DOHH2 (cell line): Measurements from ENCODE around the gene CNOT3.
A peak's percentile ranks its signal among the peaks of the same experiment; 100 is the strongest.

Source experiments
- H3F3A ChIP-seq: fragments of 200-600 bp; sonication (generic), shearing (Covaris generic); 2 replicates; pipeline ENCODE4 v1.6.0; 2016; ENCODE audit warnings: antibody characterized with exemption, mild to moderate bottlenecking; ENCODE audit not compliant: control insufficient read depth, insufficient read depth
- H3K27ac ChIP-seq: fragments of 200-600 bp; sonication (generic); 2 replicates; pipeline ENCODE4 v1.5.1; 2014; ENCODE audit warnings: low read depth, mild to moderate bottlenecking, low read length, moderate library complexity
- H3K27me3 ChIP-seq: fragments of 200-600 bp; sonication (generic); 2 replicates; pipeline ENCODE4 v1.6.1; 2014; ENCODE audit warnings: mild to moderate bottlenecking, low read length, mixed read lengths; ENCODE audit not compliant: control insufficient read depth
- H3K36me3 ChIP-seq: fragments of 200-600 bp; sonication (generic); 2 replicates; pipeline ENCODE4 v1.6.1; 2014; ENCODE audit warnings: mild to moderate bottlenecking, low read length, moderate library complexity, mixed read lengths; ENCODE audit not compliant: control insufficient read depth
- H3K4me1 ChIP-seq: fragments of 200-600 bp; sonication (generic); 2 replicates; pipeline ENCODE4 v1.6.1; 2014; ENCODE audit warnings: mild to moderate bottlenecking, low read length, mixed read lengths; ENCODE audit not compliant: control insufficient read depth
- H3K4me2 ChIP-seq: fragments of 200-600 bp; sonication (generic); 2 replicates; pipeline ENCODE4 v1.6.0; 2014; ENCODE audit warnings: mild to moderate bottlenecking, low read length, moderate library complexity
- H3K4me3 ChIP-seq: fragments of 200-600 bp; sonication (generic); 2 replicates; pipeline ENCODE4 v1.5.1; 2014; ENCODE audit warnings: mild to moderate bottlenecking, low read length, mixed read lengths
- H3K79me2 ChIP-seq: fragments of 200-600 bp; sonication (generic); 2 replicates; pipeline ENCODE4 v1.6.1; 2014; ENCODE audit warnings: mild to moderate bottlenecking, low read length, mixed read lengths; ENCODE audit not compliant: control insufficient read depth
- H3K9me2 ChIP-seq: fragments of 200-600 bp; sonication (generic); replicated peaks from 2 replicates; pipeline ENCODE4 v1.6.1; 2014; ENCODE audit warnings: mild to moderate bottlenecking, low read length, mixed read lengths; ENCODE audit not compliant: control insufficient read depth
- H3K9me3 ChIP-seq: fragments of 200-600 bp; sonication (generic); 2 replicates; pipeline ENCODE4 v1.6.1; 2014; ENCODE audit warnings: antibody characterized with exemption, low read length, mixed read lengths; ENCODE audit not compliant: control insufficient read depth, insufficient read depth
- H4K20me1 ChIP-seq: fragments of 200-600 bp; sonication (generic); 2 replicates; pipeline ENCODE4 v1.6.0; 2014; ENCODE audit warnings: low read depth, mild to moderate bottlenecking, antibody characterized with exemption, low read length, moderate library complexity; ENCODE audit not compliant: control insufficient read depth, insufficient read depth
- CTCF ChIP-seq: fragments of 200-600 bp; sonication (generic); IDR thresholded peaks from one replicate; pipeline ENCODE4 v1.5.1; 2014; ENCODE audit warnings: antibody characterized with exemption, mild to moderate bottlenecking, low read depth, low read length; ENCODE audit not compliant: poor library complexity, severe bottlenecking
- EZH2phosphoT487 ChIP-seq: fragments of 200-600 bp; sonication (generic); IDR thresholded peaks from 2 replicates; pipeline ENCODE4 v1.6.1; 2017; ENCODE audit warnings: borderline replicate concordance, mild to moderate bottlenecking, antibody characterized with exemption, low read length, moderate library complexity, mixed read lengths

Gene CNOT3

GRCh38 chr19:54159352-54160181, 22.0 kb downstream of the CNOT3 start, which contains the start of gene LENG1:
TSS of gene LENG1 (minus strand) at chr19:54159721. CDS start at chr19:54159695, 26 bp downstream.
- TF ChIP-seq CTCF (peak; percentile 58), EZH2phosphoT487 (no peak)
- Histone ChIP-seq H3K4me2 (peak within 1 kb of the TSS; percentile 97), H4K20me1 (peaks cover 5% of the 10 kb centered on the region), H3K36me3 (peaks cover 30% of the 10 kb centered on the region), H3K4me3 (peak within 1 kb of the TSS; percentile 98), H3K27ac (peak within 1 kb of the TSS; percentile 75), H3F3A (peaks cover 3% of the 10 kb centered on the region; the same call in 1 of the 2 replicates), H3K79me2 (peaks cover 28% of the 10 kb centered on the region), H3K4me1 (peaks cover 34% of the 10 kb centered on the region), H3K27me3 (no peaks in the 10 kb centered on the region), H3K9me2 (no peaks in the 10 kb centered on the region), H3K9me3 (no peaks in the 10 kb centered on the region)

GRCh38 chr19:54160182-54160811, 22.7 kb downstream of the CNOT3 start:
- H3K4me3 ChIP-seq: peak overlapping the region; percentile 98
- H3K4me2 ChIP-seq: peak overlapping the region; percentile 93
- peaks cover 5% of the 10 kb centered on the region for H4K20me1 ChIP-seq
- H3K27me3 ChIP-seq: no peaks in the 10 kb centered on the region
- no peaks in the 10 kb centered on the region for H3K9me3 ChIP-seq
- H3F3A ChIP-seq: peaks cover 3% of the 10 kb centered on the region; the same call in 1 of the 2 replicates
- H3K36me3 ChIP-seq: peaks cover 23% of the 10 kb centered on the region
- H3K4me1 ChIP-seq: peaks cover 34% of the 10 kb centered on the region
- no peaks in the 10 kb centered on the region for H3K9me2 ChIP-seq
- H3K27ac ChIP-seq: peak overlapping the region; percentile 54
- TF ChIP-seq EZH2phosphoT487 (no peak), CTCF (no peak)
- H3K79me2 ChIP-seq: peaks cover 28% of the 10 kb centered on the region

GRCh38 chr19:54160854-54161253, 23.3 kb downstream of the CNOT3 start:
- Histone ChIP-seq H3K36me3 (peaks cover 18% of the 10 kb centered on the region), H3K4me1 (peaks cover 34% of the 10 kb centered on the region), H3K27ac (no peak overlapping the region), H3F3A (peaks cover 3% of the 10 kb centered on the region; the same call in 1 of the 2 replicates), H3K79me2 (peaks cover 28% of the 10 kb centered on the region), H3K9me3 (no peaks in the 10 kb centered on the region), H3K4me2 (peak overlapping the region; percentile 93), H3K9me2 (no peaks in the 10 kb centered on the region), H3K27me3 (no peaks in the 10 kb centered on the region), H3K4me3 (peak overlapping the region; percentile 98), H4K20me1 (peaks cover 5% of the 10 kb centered on the region)
- no peak for TF ChIP-seq EZH2phosphoT487
- no peak for TF ChIP-seq CTCF
